ENCODE measurements around the gene LSM14A. TPM values are rescaled to one million over a fixed set of nuclear protein-coding genes. Genes with fewer than 3 reads are reported as not detected.
A peak's percentile ranks its signal among the peaks of the same experiment; 100 is the strongest.

Gene LSM14A
- total RNA-seq, 1 experiment from 2014 or later, result 199 TPM

- Histone ChIP-seq H3T11ph (ENCODE audit: low read length) (no peak overlapping the region), H3K4me1 (ENCODE audit: insufficient read depth, low read length) (no peaks in the 10 kb centered on the region), H3K4ac (ENCODE audit: low read depth, low read length) (no peak overlapping the region), H3K27ac (ENCODE audit: insufficient read length, low read depth, low read length) (no peak overlapping the region), H2BK5ac (ENCODE audit: insufficient read length, low read length) (no peak overlapping the region), H4K20me1 (ENCODE audit: control insufficient read depth, insufficient read depth, insufficient read length) (no peaks in the 10 kb centered on the region), H4K91ac (ENCODE audit: insufficient read length, low read depth, low read length) (no peak overlapping the region), H3K79me1 (ENCODE audit: insufficient read depth, low read depth, low read length, poor library complexity, severe bottlenecking) (peaks cover 3% of the 10 kb centered on the region), H2BK12ac (ENCODE audit: insufficient read length, low read depth, low read length) (no peak overlapping the region), H3K27me3 (ENCODE audit: insufficient read depth, low read length) (no peaks in the 10 kb centered on the region), H3K9ac (ENCODE audit: extremely low read depth, insufficient read length, low read length) (no peak overlapping the region), H3K23ac (ENCODE audit: insufficient read length, low read depth, low read length) (no peak overlapping the region), H2BK15ac (ENCODE audit: low read depth, low read length) (no peak overlapping the region), H4K8ac (replicated peaks; ENCODE audit: insufficient read length, low read depth, low read length) (no peak overlapping the region), H3K4me2 (ENCODE audit: insufficient read depth, insufficient read length, low read length) (no peak overlapping the region), H3K79me2 (ENCODE audit: insufficient read depth, low read length) (peaks cover 62% of the 10 kb centered on the region), H3K56ac (ENCODE audit: insufficient read length, low read depth, low read length) (no peak overlapping the region), H2AFZ (ENCODE audit: low read length) (no peak overlapping the region), H2AK5ac (ENCODE audit: insufficient read length, low read length) (no peak overlapping the region), H2BK120ac (ENCODE audit: low read depth, low read length, poor library complexity, severe bottlenecking) (no peak overlapping the region), H2BK20ac (ENCODE audit: low read depth, low read length, poor library complexity, severe bottlenecking) (no peak overlapping the region), H3K14ac (ENCODE audit: insufficient read depth, low read length) (no peak overlapping the region), H4K5ac (ENCODE audit: insufficient read length, low read depth, low read length) (no peak overlapping the region), H3K9me3 (ENCODE audit: control insufficient read depth, low read depth, low read length) (no peaks in the 10 kb centered on the region), H3K23me2 (ENCODE audit: insufficient read length, low read depth, low read length, poor library complexity, severe bottlenecking) (peaks cover 4% of the 10 kb centered on the region), H3K18ac (ENCODE audit: insufficient read length, low read depth, low read length) (no peak overlapping the region)
- H3K4me3 Mint-ChIP-seq, result no peak overlapping the region
- no CpG with 5 or more reads among the region's 2 CpGs for WGBS (ENCODE audit: extremely low coverage, insufficient read length, low lambda C conversion rate)
- no peak for DNase-seq
- TF ChIP-seq CTCF (conservative IDR thresholded peaks at IDR 0.05), result no peak
- H3K27ac Mint-ChIP-seq, result peak overlapping the region in 2 of 3 experiments; percentile 45 to 76; a peak in 2 of 7 replicates
- H3K27me3 Mint-ChIP-seq (ENCODE audit: low read depth), result no peaks in the 10 kb centered on the region
- peaks cover 4 to 32% (median 29%) of the 10 kb centered on the region in 3 experiments; a peak in 6 of 7 replicates for H3K36me3 Mint-ChIP-seq (ENCODE audit: insufficient read depth in 1 of 3, low read depth in 3 of 3)
- H3K9me3 Mint-ChIP-seq, result no peaks in the 10 kb centered on the region; a peak in 1 of 5 replicates
- peaks cover 51 to 72% of the 10 kb centered on the region in 2 experiments for H3K4me1 Mint-ChIP-seq
Observed at GRCh38 chr19:34178274-34178610, 5.9 kb downstream of the LSM14A start.

All from H9 (cell line).